GM19238 (cell line): ENCODE results near the gene CCL25.
"Not testable (repeated sequence)": the region's sequence is repeated elsewhere in the genome, so short reads cannot be mapped to it uniquely, and the experiment has no call there.

ENCODE experiments used
- DNase-seq: peaks from one replicate; pipeline ENCODE4 v3.0.0; 2011; ENCODE audit warnings: low spot score; ENCODE audit not compliant: insufficient read length

The CCL25 gene

GRCh38 chr19:8052464-8052859, at the start of gene CCL25:
CCL25 (plus strand) TSS chr19:8052760; CDS start chr19:8053050, 290 bp downstream.
- no peak for DNase-seq

GRCh38 chr19:8004001-8004400, 48.6 kb upstream of the CCL25 start:
- DNase-seq, result no peak

DNA sequence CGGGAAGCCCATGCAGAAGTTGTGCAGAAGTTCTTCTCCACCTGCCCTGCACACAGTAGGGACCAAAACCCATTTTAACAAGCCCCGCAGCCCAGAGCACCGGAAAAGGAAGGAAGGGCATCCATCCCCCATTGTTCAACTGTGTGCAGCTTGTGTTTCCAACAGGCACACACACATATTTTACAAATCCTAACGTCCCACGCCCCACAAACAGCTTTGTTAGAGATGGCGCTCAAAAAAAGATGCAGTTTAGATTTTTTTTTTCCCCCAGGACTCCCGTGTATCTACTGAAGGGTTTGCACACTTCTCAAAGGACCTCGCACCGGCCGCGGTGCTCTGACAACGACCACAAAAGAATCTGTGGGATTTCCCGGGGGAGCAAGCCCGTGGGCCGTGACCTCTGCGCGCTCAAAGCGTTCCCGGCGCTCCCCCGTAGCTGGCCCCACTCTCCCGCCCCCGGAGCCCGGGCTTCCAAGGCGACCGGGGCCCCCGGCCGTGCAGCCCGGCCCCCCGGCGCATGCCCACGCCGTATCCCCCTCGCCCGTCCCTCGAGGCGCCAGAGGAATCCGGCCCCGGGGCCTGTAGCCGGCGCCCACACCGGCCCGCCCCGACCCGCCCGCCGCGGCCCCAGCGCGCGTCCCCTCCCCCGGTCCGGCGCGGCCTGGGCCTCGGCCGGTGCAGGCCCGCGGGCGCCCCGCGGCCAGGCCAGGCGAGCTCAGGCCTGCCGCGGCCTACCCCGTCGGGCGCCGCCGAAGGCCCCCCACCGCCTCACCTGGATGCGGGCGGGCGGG, 47.6 kb upstream of the CCL25 start:
- peak; percentile 30 for DNase-seq

- DNase-seq, result peak; percentile 97
Measured at GRCh38 chr19:8005534-8006256, 46.9 kb upstream of the CCL25 start, which contains the start of gene ELAVL1. ELAVL1 (minus strand) TSS chr19:8005641; CDS start chr19:7991815, 13,826 bp downstream.

DNA sequence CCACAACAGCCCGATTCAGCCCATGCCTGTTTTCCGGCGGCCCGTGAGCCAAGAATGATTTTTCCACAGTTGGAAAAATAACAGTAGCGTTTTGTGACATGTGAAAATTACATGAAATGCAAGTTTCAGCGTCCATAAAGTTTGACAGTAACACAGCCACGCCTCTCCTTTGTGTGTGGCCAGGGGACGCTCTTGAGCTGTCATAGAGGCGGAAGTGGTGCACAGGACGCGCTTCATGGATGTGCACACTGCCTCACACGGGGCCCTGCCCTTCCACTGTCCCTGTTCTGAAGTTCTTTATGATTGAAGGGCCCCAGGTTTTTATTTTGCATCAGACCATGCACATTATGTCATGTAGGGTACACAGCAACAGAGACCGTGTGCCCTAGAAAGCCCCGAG, 34.8 kb upstream of the CCL25 start:
- peak; percentile 41 for DNase-seq

GRCh38 chr19:8020681-8021080, 31.9 kb upstream of the CCL25 start:
- DNase-seq, result no peak

DNA sequence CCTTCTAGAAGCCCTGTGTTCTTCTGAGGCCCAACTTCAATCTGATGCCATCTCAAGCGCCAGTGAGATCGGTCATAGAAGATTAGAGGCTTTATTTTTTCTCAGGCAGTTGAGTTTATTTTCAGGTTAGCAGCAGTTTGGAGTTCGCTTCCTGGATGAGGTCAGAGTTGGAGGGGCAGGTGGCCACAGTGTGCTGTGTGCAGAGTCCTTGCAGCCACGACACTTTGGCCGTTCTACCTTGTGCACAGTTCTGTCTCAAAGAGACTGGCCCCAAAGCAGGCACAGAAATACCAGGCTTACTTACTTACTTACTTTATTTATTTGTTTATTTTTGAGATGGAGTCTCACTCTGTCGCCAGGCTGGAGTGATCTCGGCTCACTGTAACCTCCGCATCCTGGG, 31.2 kb upstream of the CCL25 start:
- DNase-seq, result no peak

- no peak for DNase-seq
Measured at GRCh38 chr19:8022275-8022674, 30.3 kb upstream of the CCL25 start.

DNA sequence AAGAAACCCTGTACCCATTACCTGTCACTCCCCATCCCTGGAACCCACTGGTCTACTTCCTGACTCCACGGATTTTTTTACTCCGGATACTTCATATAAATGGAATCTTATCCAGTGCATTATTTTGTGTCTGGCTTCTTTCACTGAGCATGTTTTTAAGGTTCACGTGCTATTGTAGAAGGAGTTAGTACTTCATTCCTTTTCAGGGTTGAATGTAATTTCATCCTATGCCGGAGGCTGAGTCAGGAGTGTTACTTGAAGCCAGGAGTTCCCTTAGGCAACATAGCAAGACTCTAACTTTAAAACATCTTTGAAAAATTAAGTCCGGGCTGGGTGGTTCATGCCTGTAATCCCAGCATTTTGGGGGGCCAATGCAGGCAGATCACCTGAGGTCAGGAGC, 29.2 kb upstream of the CCL25 start:
- DNase-seq, result no peak

GRCh38 chr19:8024256-8024655, 28.3 kb upstream of the CCL25 start:
- not testable (repeated sequence) for DNase-seq

- no peak for DNase-seq
Measured at GRCh38 chr19:8025316-8025715, 27.2 kb upstream of the CCL25 start.

DNA sequence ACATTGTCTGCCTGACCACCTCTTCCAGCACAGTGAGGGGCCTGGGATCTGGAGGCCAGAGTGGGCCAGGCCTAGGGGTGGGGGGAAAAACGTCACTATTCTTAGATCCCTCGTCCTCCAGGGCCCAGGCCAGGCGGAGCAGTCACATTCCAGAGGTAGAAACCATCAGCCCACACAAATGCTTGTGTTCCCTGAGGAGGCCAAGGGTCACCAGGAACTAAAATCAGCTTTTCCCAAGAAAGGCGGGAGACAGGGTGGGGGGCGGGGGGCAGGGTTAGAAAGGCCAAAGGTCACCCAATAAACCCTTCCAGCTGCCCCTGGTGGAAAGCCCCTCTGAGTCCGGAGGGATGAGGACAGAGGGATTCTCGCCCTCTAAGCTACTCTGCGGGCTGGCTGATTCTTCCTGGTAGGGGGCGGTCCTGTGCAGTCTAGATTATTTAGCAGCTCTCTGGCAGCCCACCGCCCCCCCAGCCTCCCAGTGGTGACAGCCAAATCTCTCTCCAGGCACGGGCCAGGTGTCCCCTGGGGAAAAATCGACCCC, 23.5 kb upstream of the CCL25 start:
- DNase-seq, result no peak

GRCh38 chr19:8030960-8031359, 21.6 kb upstream of the CCL25 start:
- DNase-seq, result no peak

DNA sequence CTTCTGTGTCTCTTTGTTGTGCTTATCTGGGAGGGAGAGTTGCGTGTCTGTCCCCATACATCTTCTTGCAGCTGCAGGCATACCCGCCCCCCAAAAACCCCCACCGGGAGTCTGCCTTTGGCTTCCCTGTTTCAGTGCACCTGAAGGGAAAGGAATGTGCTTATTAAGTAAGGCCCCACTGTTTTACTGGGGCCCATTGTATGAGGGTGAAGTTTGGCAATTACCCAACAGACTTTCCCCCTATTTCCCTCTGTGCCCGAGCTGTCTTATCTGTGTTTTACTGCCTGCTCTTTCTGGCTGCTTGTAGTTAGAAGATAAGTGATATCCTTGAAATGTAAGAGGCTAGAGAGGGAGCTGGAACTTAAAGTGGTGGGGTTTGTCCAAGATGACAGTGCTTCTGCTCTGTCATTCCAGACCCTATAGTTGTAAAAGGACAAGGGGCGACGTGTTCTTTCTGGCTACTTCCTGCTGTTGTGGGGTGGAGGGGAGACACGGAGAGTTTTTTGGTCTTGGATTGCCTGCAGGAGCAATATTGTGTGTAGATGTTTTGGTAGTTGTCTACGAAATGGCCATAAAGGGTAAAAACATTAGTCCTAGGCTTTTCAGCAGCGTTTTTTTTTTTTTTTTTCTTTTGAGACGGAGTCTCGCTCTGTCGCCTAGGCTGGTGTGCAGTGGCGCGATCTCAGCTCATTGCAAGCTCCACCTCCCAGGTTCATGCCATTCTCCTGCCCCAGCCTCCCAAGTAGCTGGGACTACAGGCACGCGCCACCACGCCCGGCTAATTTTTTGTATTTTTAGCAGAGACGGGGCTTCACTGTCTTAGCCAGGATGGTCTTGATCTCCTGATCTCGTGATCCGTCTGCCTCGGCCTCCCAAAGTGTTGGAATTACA, 19.0 kb upstream of the CCL25 start:
- DNase-seq, result not testable (repeated sequence)

GRCh38 chr19:8034178-8034525, 18.4 kb upstream of the CCL25 start:
- no peak for DNase-seq

- no peak for DNase-seq
Measured at GRCh38 chr19:8036434-8037099, 16.0 kb upstream of the CCL25 start.

DNA sequence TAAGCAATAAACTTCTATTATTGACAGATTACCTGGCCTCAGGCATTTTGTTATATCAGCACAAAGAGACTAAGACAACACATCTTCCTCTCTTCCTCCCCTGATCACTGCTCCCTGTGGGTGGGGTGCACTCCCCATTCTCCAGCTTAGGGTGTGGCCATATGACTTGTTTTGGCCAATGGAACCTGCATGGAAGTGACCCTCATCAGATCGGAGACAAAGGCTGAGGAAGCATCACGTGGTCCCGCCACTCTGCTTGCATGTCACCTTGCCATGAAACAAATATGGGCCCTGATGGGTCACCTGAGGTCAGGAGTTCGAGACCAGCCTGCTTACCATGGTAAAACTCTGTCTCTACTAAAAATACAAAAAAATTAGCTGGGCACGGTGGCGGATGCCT, 13.7 kb upstream of the CCL25 start:
- no peak for DNase-seq

GRCh38 chr19:8039231-8039630, 13.3 kb upstream of the CCL25 start:
- DNase-seq, result no peak

DNA sequence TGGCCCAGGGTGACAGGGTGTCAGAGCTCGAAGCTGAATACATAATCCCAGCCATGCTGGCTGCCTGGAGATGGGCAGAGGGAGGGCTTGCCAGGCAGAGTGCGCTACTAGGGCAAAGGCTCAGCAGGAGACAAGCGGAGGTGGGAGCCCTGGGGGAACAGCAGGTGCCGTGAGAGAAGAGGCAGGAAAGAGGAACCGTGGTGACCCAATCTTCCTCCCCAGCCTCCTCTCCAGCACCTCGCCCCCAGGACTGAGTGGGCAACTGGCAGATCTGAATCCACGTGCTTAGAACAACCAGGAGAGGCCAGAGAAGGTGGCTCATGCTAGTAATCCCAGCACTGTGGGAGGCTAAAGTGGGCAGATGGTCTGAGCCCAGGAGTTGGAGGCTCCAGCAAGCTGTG, 11.0 kb upstream of the CCL25 start:
- DNase-seq, result no peak

GRCh38 chr19:8042900-8043299, 9.7 kb upstream of the CCL25 start:
- no peak for DNase-seq

- DNase-seq, result no peak
Measured at GRCh38 chr19:8044018-8044417, 8.5 kb upstream of the CCL25 start.
